Amniotic epithelial cell (primary cell): ENCODE data around the gene GAS5.

ENCODE experiments used
- DNase-seq: peaks from one replicate; pipeline ENCODE4 v3.0.0-alpha.2; 2010; ENCODE audit warnings: low read depth

GAS5 gene

DNA sequence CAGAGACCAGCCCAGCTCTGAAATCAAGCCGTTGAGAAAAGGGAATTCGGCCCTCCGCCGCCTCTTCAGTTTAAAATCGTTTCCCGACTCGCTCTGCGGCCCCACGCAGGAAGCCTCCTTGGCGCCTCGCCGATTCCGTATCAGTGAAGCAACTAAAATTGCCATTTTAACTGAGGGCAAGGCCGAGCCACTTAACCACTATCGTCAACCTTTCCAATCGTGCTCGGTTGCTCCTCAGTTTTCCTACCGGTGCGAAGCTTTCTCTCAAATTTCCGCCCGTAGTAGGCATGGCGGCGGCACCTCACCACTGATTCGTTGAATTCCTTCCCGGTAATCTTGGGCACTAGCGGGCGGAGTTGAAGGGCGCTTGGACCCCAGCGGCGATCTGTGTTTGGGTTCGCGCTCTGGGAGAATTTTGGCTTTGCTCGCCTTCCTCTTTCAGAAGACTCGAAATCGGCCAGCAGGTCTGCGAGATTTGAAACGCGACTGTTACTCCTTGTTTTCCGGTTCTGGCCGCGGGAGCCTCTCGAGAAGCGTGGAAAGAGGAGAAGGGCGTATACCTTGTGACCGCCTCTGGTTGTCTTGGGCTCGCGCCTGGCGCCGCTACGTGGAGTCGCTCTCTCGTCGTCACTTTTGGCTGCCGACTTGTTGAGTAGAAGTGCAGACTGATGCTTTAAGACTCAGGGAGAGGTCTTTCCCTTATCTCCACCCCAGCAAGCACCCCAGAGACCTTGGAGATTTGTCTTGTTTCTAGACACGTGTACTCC lies 43.3 kb downstream of the GAS5 start, which contains the start of the genes CENPL and DARS2:
Gene CENPL, minus strand, starts transcription at position 569 of the 767 bp plus-strand sequence. CDS start 13,584 bp downstream, outside the sequence.
Gene DARS2, plus strand, starts transcription at position 359 of the 767 bp plus-strand sequence. CDS start 557 bp downstream, outside the sequence.
- peak; percentile 99 for DNase-seq

DNA sequence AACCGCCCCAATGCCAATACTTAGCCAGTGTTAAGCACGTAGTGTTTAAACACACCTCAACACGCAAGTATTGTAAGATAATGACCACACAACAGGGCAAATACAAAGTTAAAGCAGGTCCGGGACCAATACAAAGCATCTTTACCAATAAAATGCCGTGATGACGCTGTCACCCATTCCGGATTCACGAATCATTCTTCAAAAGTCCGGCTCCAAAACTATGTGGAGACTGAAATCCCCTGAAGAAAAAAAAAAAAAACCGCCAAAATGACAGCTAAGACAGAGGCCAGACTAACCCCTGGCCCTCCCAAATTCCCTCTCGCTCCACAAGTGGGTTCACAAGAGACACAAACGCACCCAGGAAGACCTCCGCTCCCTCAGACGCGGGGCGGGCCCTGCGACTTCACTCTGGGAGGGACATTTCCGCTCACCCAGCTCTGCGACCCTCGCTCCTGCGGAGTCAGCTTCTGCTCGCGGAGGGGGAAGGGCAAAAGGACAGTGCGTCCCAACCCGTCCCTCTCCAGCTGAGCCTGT lies 43.9 kb downstream of the GAS5 start:
- DNase-seq = no peak

DNA sequence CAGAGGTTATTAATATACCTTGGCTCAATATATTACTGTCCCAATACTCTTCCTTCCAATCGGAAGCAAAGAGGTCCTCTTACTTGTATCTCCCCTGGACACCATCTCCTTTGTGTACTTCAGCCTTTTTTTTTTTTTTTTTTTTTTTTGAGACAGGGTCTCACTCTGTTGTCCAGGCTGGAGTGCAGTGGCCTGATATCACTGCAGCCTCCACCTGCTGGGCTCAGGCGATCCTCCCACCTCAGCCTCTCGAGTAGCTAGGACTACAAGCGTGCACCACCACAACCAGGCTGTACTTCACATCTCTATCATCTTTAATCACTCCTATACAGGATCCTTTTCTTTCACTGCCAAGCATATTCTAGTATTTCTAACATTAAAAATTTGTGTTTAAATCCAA lies 46.1 kb downstream of the GAS5 start:
- no peak for DNase-seq

DNA sequence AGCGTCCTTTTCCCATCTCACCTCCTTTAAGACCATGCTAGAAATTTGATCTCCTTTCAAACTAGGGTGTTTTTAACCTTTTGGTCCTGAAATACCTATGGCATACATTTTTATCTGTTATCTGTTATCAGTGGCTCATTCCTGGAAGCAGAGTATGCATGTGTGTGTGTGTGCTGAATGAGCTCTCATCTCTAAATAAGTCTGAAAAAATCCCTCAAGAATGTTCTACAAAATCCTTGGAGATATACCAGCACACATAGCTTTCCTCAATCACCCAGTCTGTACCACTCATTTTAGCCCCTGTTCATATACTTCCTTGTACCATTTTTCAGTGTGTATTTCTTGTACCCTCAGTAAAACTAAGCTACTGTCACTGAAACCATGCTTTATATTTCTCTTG lies 49.3 kb downstream of the GAS5 start:
- peak; percentile 66 for DNase-seq
